PC-3 (cell line): Measurements from ENCODE around the gene TSHZ2. TPM values are rescaled to one million over a fixed set of nuclear protein-coding genes. Genes with fewer than 3 reads are reported as not detected.
"Not testable (repeated sequence)": the region's sequence is repeated elsewhere in the genome, so short reads cannot be mapped to it uniquely, and the experiment has no call there.

ENCODE experiments used
- ATAC-seq: fragments of 200-7000 bp; cut with Tn5 transposase; 2 replicates; pipeline ENCODE4 v1.9.1; 2020; ENCODE audit warnings: mild to moderate bottlenecking, moderate library complexity
- BruUV-seq: library from RNA; stranded (reverse); fragments of 400-500 nt; replicated peaks from 2 replicates; lab custom pipeline; 2021; lab: Mats Ljungman, UMichigan
- CTCF ChIA-PET: fragments of 300-600 bp; sonication (Branson Sonifier 250); formaldehyde crosslinking; loops from one replicate; lab custom pipeline; 2022; ENCODE audit warnings: antibody characterized with exemption; lab: Charles Lee
- POLR2A ChIA-PET: fragments of 300-600 bp; sonication (Branson Sonifier 250); formaldehyde crosslinking; loops from one replicate; lab custom pipeline; 2022; ENCODE audit warnings: antibody characterized with exemption; ENCODE audit not compliant: unreplicated experiment; lab: Charles Lee
- DNase-seq: peaks from one replicate; pipeline ENCODE4 v3.0.0-alpha.2; 2015
- H2AFZ ChIP-seq: fragments of 300-600 bp; sonication (generic); 2 replicates; pipeline ENCODE4 v1.6.0; 2016; ENCODE audit warnings: antibody characterized with exemption, low read length
- H3F3A ChIP-seq: fragments of 300-600 bp; sonication (generic); one replicate; pipeline ENCODE4 v1.6.0; 2017; ENCODE audit warnings: antibody characterized with exemption, low read length, control low read depth, mild to moderate bottlenecking; ENCODE audit not compliant: unreplicated experiment
- H3K27ac ChIP-seq: fragments of 300-600 bp; sonication (generic); 2 replicates; pipeline ENCODE4 v1.5.1; 2016; ENCODE audit warnings: mild to moderate bottlenecking, low read length
- H3K27me3 ChIP-seq: fragments of 300-600 bp; sonication (generic); 2 replicates; pipeline ENCODE4 v1.6.1; 2016; ENCODE audit warnings: low read length, mixed read lengths
- H3K36me3 ChIP-seq: fragments of 300-600 bp; sonication (generic); 2 replicates; pipeline ENCODE4 v1.6.1; 2016; ENCODE audit warnings: low read depth, mixed run types, low read length, mixed read lengths
- H3K4me1 ChIP-seq: fragments of 300-600 bp; sonication (generic); 2 replicates; pipeline ENCODE4 v1.5.1; 2016; ENCODE audit warnings: low read length; ENCODE audit not compliant: insufficient read depth
- H3K4me2 ChIP-seq: fragments of 300-600 bp; sonication (generic); 2 replicates; pipeline ENCODE4 v1.6.0; 2016; ENCODE audit warnings: low read length
- H3K4me3 ChIP-seq: fragments of 300-600 bp; sonication (generic); 2 replicates; pipeline ENCODE4 v1.5.1; 2016; ENCODE audit warnings: mild to moderate bottlenecking, low read length, mixed read lengths
- H3K79me2 ChIP-seq: fragments of 300-600 bp; sonication (generic); 2 replicates; pipeline ENCODE4 v1.6.1; 2017; ENCODE audit warnings: low read length, mixed read lengths
- H3K9ac ChIP-seq: fragments of 300-600 bp; sonication (generic); 2 replicates; pipeline ENCODE4 v1.6.0; 2016; ENCODE audit warnings: mild to moderate bottlenecking, low read length
- H3K9me2 ChIP-seq: fragments of 300-600 bp; sonication (generic); replicated peaks from 2 replicates; pipeline ENCODE4 v1.6.1; 2016; ENCODE audit warnings: mixed run types, low read length, mixed read lengths
- H3K9me3 ChIP-seq: fragments of 300-600 bp; sonication (generic); 2 replicates; pipeline ENCODE4 v1.6.1; 2016; ENCODE audit warnings: low read length, mixed read lengths
- H4K20me1 ChIP-seq: fragments of 300-600 bp; sonication (generic); 2 replicates; pipeline ENCODE4 v1.6.1; 2016; ENCODE audit warnings: low read length, mixed read lengths
- EZH2 ChIP-seq: fragments of 300-600 bp; sonication (generic); IDR thresholded peaks from one replicate; pipeline ENCODE4 v1.6.1; 2017; ENCODE audit warnings: antibody characterized with exemption, mild to moderate bottlenecking, low read length; ENCODE audit not compliant: unreplicated experiment
- EZH2phosphoT487 ChIP-seq: fragments of 300-600 bp; sonication (generic); IDR thresholded peaks from 2 replicates; pipeline ENCODE4 v1.6.1; 2018; ENCODE audit warnings: mild to moderate bottlenecking, antibody characterized with exemption, low read length, borderline replicate concordance
- intact Hi-C: fragments of 100-400 bp; cut with micrococcal nuclease; formaldehyde crosslinking; loops from 2 replicates; pipeline ENCODE4 v1.9.0; 2023
- total RNA-seq: library from RNA; depleted of rRNA; stranded (reverse); fragments of >200 nt; gene quantifications from 2 replicates; pipeline ENCODE4 v1.2.3, GENCODE V29; 2014
- TF ChIP-seq, protein P1 (sequence below): fragments of 300-600 bp; sonication (generic); conservative IDR thresholded peaks from 2 replicates; pipeline ENCODE4 v1.5.1; 2017; ENCODE audit warnings: antibody characterized with exemption, low read depth, mild to moderate bottlenecking, low read length

The TSHZ2 gene
- total RNA-seq, 1 experiment from 2014 or later: not detected

DNA sequence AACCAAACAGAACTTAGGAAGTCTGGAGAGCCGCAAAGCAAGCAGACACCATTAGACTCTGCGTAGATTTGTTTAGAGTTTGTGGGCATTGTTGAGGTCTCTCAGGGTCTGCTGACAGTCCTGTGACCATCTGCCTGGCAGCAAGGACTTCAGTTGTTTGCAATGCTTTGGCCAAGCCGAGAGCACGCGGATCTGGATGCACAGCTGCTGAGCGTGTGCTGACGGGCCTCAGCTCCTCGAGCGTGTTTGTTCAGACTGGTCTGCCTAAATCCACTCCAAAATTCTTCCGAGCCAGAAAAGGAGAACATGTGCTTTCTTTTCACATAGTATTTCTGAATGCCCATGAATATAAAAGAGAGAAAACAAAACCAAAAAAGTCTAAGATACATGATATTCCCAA, 462.5 kb downstream of the TSHZ2 start:
- no peaks in the 10 kb centered on the region for H3K4me1 ChIP-seq
- BruUV-seq: no TSS peak
- ChIA-PET POLR2A (no interaction called here), CTCF (no interaction called here)
- no peak for DNase-seq
- H3K27ac ChIP-seq: no peak overlapping the region
- H3K4me2 ChIP-seq: no peak overlapping the region
- no peaks in the 10 kb centered on the region for H3K9me2 ChIP-seq
- H2AFZ ChIP-seq: no peak overlapping the region
- TF ChIP-seq, protein P1, sequence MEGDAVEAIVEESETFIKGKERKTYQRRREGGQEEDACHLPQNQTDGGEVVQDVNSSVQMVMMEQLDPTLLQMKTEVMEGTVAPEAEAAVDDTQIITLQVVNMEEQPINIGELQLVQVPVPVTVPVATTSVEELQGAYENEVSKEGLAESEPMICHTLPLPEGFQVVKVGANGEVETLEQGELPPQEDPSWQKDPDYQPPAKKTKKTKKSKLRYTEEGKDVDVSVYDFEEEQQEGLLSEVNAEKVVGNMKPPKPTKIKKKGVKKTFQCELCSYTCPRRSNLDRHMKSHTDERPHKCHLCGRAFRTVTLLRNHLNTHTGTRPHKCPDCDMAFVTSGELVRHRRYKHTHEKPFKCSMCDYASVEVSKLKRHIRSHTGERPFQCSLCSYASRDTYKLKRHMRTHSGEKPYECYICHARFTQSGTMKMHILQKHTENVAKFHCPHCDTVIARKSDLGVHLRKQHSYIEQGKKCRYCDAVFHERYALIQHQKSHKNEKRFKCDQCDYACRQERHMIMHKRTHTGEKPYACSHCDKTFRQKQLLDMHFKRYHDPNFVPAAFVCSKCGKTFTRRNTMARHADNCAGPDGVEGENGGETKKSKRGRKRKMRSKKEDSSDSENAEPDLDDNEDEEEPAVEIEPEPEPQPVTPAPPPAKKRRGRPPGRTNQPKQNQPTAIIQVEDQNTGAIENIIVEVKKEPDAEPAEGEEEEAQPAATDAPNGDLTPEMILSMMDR: no peak
- TF ChIP-seq EZH2 (no peak), EZH2phosphoT487 (no peak)
- H3K36me3 ChIP-seq: no peaks in the 10 kb centered on the region
- no peaks in the 10 kb centered on the region for H4K20me1 ChIP-seq
- peaks cover 2% of the 10 kb centered on the region; the same call in 1 of the 2 replicates for H3K27me3 ChIP-seq
- H3K9me3 ChIP-seq: no peaks in the 10 kb centered on the region
- intact Hi-C loops: no loop called here
- no peak for ATAC-seq
- H3F3A ChIP-seq: no peaks in the 10 kb centered on the region
- H3K4me3 ChIP-seq: no peak overlapping the region
- no peaks in the 10 kb centered on the region for H3K79me2 ChIP-seq
- no peak overlapping the region for H3K9ac ChIP-seq

GRCh38 chr20:53436927-53437326, 464.8 kb downstream of the TSHZ2 start:
- H3K9ac ChIP-seq, BruUV-seq, intact Hi-C loops, H2AFZ ChIP-seq, H3K36me3 ChIP-seq, DNase-seq, H3K27me3 ChIP-seq, POLR2A ChIA-PET, H3K4me3 ChIP-seq, H3K9me2 ChIP-seq, H3K4me1 ChIP-seq, H3K79me2 ChIP-seq, H4K20me1 ChIP-seq, ATAC-seq, H3K27ac ChIP-seq, H3F3A ChIP-seq, H3K9me3 ChIP-seq, H3K4me2 ChIP-seq, CTCF ChIA-PET: not testable (repeated sequence)

GRCh38 chr20:53438368-53438767, 466.2 kb downstream of the TSHZ2 start:
- DNase-seq (no peak), ATAC-seq (no peak)
- Histone ChIP-seq H3K27ac (no peak overlapping the region), H3K4me1 (no peaks in the 10 kb centered on the region), H3K4me3 (no peak overlapping the region), H3F3A (no peaks in the 10 kb centered on the region), H3K4me2 (no peak overlapping the region), H3K9ac (no peak overlapping the region), H3K79me2 (no peaks in the 10 kb centered on the region), H3K9me3 (no peaks in the 10 kb centered on the region), H3K9me2 (no peaks in the 10 kb centered on the region), H3K27me3 (no peaks in the 10 kb centered on the region), H4K20me1 (no peaks in the 10 kb centered on the region), H2AFZ (no peak overlapping the region), H3K36me3 (no peaks in the 10 kb centered on the region)
- ChIA-PET CTCF (no interaction called here), POLR2A (no interaction called here)
- TF ChIP-seq, protein P1: no peak
- TF ChIP-seq EZH2phosphoT487: no peak
- TF ChIP-seq EZH2: no peak
- no TSS peak for BruUV-seq
- intact Hi-C loops: no loop called here
